Nephron progenitor cell (in vitro differentiated cells): ENCODE measurements around the gene FAM32A.

ENCODE experiments used
- DNase-seq: peaks from one replicate; pipeline ENCODE4 v3.0.0; 2021
- H3K27ac Mint-ChIP-seq: 2 replicates; pipeline ENCODE4 v1.8.0; 2021; ENCODE audit warnings: mild to moderate bottlenecking, moderate library complexity, mixed read lengths
- H3K27me3 Mint-ChIP-seq: 2 replicates; pipeline ENCODE4 v1.8.0; 2021; ENCODE audit warnings: mild to moderate bottlenecking, low read depth, mixed read lengths; ENCODE audit not compliant: poor library complexity
- H3K36me3 Mint-ChIP-seq: 2 replicates; pipeline ENCODE4 v1.8.0; 2021; ENCODE audit warnings: low read depth, mixed read lengths
- H3K4me1 Mint-ChIP-seq: 2 replicates; pipeline ENCODE4 v1.8.0; 2021; ENCODE audit warnings: mixed read lengths
- H3K4me3 Mint-ChIP-seq: 2 replicates; pipeline ENCODE4 v1.8.0; 2021; ENCODE audit warnings: mild to moderate bottlenecking, moderate library complexity, mixed read lengths
- H3K9me3 Mint-ChIP-seq: 2 replicates; pipeline ENCODE4 v1.8.0; 2021; ENCODE audit warnings: mild to moderate bottlenecking, moderate library complexity, mixed read lengths
- TF ChIP-seq, protein P1 (sequence below): fragments of 200-600 bp; sonication (generic); IDR thresholded peaks from 2 replicates; pipeline ENCODE4 v1.5.0; 2021; ENCODE audit warnings: antibody characterized with exemption

FAM32A gene

DNA sequence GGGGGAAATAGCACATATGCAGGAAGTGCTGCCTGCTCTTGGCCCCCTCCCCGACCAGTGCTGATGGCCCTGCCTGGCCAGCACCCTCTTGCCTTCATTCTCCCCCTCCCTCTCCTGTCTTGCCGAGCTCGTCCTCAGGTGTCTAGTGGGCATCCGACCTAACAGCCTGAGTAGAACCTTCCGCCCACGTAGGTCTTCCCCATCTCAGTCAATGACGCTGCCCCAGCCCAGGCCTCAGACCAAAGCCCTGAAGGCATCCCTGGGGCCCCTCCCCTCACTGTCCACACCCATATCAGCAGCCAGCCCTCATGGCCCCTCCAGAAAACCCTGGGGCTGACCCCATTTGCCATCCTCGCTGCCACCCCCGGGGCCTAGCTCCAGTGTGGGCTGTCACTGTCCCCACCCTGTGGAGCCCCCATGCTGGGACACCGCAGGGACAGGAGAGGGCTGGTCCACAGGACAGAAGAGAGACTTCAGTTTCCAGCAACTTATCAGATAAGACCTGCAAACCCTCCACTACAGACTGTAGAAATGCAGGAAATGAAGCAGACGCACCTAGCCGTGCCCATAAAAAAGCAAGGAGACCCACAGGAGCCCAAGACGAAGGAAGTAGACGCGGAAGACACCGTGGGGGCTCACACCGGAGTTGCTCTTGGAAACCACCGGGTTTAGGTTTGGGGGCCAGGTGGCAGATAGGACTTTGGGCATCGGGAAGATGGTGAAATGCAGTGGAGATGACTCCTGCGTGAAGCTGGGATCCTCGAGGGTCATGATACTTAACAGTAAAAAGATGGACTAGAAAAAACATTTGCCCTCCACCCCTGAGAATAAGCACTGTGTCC lies 50.8 kb downstream of the FAM32A start:
- Mint-ChIP-seq H3K4me1 (no peaks in the 10 kb centered on the region), H3K36me3 (peaks cover 40% of the 10 kb centered on the region), H3K4me3 (no peak overlapping the region), H3K27ac (peak overlapping the region; percentile 82), H3K27me3 (peaks cover 4% of the 10 kb centered on the region), H3K9me3 (peaks cover 10% of the 10 kb centered on the region)
- TF ChIP-seq, protein P1, sequence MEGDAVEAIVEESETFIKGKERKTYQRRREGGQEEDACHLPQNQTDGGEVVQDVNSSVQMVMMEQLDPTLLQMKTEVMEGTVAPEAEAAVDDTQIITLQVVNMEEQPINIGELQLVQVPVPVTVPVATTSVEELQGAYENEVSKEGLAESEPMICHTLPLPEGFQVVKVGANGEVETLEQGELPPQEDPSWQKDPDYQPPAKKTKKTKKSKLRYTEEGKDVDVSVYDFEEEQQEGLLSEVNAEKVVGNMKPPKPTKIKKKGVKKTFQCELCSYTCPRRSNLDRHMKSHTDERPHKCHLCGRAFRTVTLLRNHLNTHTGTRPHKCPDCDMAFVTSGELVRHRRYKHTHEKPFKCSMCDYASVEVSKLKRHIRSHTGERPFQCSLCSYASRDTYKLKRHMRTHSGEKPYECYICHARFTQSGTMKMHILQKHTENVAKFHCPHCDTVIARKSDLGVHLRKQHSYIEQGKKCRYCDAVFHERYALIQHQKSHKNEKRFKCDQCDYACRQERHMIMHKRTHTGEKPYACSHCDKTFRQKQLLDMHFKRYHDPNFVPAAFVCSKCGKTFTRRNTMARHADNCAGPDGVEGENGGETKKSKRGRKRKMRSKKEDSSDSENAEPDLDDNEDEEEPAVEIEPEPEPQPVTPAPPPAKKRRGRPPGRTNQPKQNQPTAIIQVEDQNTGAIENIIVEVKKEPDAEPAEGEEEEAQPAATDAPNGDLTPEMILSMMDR: no peak
- DNase-seq: no peak
